ENCODE results near the gene SATB2.
A peak's percentile ranks its signal among the peaks of the same experiment; 100 is the strongest.

Gene SATB2

GRCh38 chr2:199471443-199472057 lies 13.8 kb upstream of the SATB2 start:
- Histone ChIP-seq H3K4me3 (ENCODE audit: low read length) (peak overlapping the region; percentile 34), H3K27ac (ENCODE audit: low read depth, low read length) (no peak overlapping the region), H3K27me3 (ENCODE audit: control insufficient read depth, insufficient read depth, low read length) (peaks cover 33% of the 10 kb centered on the region), H3K9ac (ENCODE audit: low read length) (no peak overlapping the region), H3K36me3 (ENCODE audit: control insufficient read depth, insufficient read depth, low read length) (no peaks in the 10 kb centered on the region), H3K4me1 (ENCODE audit: control insufficient read depth, insufficient read depth, low read length) (peaks cover 3% of the 10 kb centered on the region)

GRCh38 chr2:199470672-199471442 lies 13.1 kb upstream of the SATB2 start:
- Histone ChIP-seq H3K9ac (ENCODE audit: low read length) (no peak overlapping the region), H3K27me3 (ENCODE audit: control insufficient read depth, insufficient read depth, low read length) (peaks cover 38% of the 10 kb centered on the region), H3K27ac (ENCODE audit: low read depth, low read length) (no peak overlapping the region), H3K4me3 (ENCODE audit: low read length) (peak overlapping the region; percentile 58), H3K4me1 (ENCODE audit: control insufficient read depth, insufficient read depth, low read length) (peaks cover 3% of the 10 kb centered on the region), H3K36me3 (ENCODE audit: control insufficient read depth, insufficient read depth, low read length) (no peaks in the 10 kb centered on the region)

- Histone ChIP-seq H3K4me1 (ENCODE audit: control insufficient read depth, insufficient read depth, low read length) (peaks cover 3% of the 10 kb centered on the region), H3K36me3 (ENCODE audit: control insufficient read depth, insufficient read depth, low read length) (no peaks in the 10 kb centered on the region), H3K4me3 (ENCODE audit: low read length) (peak overlapping the region; percentile 58), H3K27me3 (ENCODE audit: control insufficient read depth, insufficient read depth, low read length) (peaks cover 38% of the 10 kb centered on the region), H3K9ac (ENCODE audit: low read length) (no peak overlapping the region), H3K27ac (ENCODE audit: low read depth, low read length) (no peak overlapping the region)
Measured at GRCh38 chr2:199470361-199470671, 12.6 kb upstream of the SATB2 start.

- Histone ChIP-seq H3K36me3 (ENCODE audit: control insufficient read depth, insufficient read depth, low read length) (no peaks in the 10 kb centered on the region), H3K27me3 (ENCODE audit: control insufficient read depth, insufficient read depth, low read length) (peaks cover 42% of the 10 kb centered on the region), H3K27ac (ENCODE audit: low read depth, low read length) (no peak overlapping the region), H3K4me3 (ENCODE audit: low read length) (peak overlapping the region; percentile 55), H3K4me1 (ENCODE audit: control insufficient read depth, insufficient read depth, low read length) (peaks cover 3% of the 10 kb centered on the region), H3K9ac (ENCODE audit: low read length) (no peak overlapping the region)
Measured at GRCh38 chr2:199469514-199470360, 12.0 kb upstream of the SATB2 start.

DNA sequence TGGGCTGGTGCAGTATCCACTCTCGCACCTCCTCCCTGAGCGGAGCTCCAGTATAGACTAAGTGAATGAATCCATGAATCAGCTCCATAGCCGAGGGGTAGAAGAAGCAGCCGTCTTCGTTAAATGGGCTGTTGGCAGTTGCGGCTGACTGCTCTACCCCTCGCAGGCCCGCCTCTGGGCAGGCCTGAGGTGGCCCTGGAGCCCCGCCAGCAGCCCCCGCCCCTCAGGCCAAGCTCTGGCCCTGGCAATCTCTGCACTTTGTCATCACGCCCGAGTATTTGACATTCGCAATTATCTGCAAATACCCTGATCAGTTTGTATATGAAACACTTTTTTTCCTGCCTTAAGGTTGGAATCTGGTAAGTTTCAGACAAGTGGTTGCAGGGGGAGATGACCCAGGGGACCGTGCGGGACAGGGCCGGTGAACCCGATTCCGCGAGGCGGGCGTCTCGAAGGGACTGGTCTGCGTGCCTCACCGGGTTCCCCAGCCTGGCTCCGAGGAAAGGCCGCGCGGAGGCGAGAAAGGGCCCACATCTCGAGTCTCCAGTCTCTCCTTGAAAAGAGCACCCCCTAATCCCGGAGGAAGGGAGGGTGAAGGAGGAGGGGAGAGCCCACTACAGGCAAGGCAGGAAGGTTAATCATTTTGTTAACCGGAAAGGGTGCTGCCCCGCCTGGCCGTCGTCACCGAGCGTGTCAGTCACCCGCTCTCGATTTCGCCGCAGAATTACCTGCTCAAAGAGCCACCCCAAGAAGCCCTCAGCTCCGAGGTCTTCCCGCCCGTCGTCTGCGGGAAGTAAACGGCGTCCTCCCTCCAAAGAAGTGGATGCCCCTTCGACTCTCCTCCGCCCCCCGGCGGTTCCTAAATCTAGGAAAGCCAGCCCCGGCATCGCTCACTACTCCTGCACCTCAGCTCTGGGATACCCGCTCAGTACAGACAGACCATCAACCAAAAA lies 11.1 kb upstream of the SATB2 start:
- no peak overlapping the region for H3K27ac ChIP-seq (ENCODE audit: low read depth, low read length)
- peaks cover 47% of the 10 kb centered on the region for H3K27me3 ChIP-seq (ENCODE audit: control insufficient read depth, insufficient read depth, low read length)
- H3K36me3 ChIP-seq (ENCODE audit: control insufficient read depth, insufficient read depth, low read length) = no peaks in the 10 kb centered on the region
- peaks cover 3% of the 10 kb centered on the region for H3K4me1 ChIP-seq (ENCODE audit: control insufficient read depth, insufficient read depth, low read length)
- H3K9ac ChIP-seq (ENCODE audit: low read length) = no peak overlapping the region
- peak overlapping the region; percentile 55 for H3K4me3 ChIP-seq (ENCODE audit: low read length)

DNA sequence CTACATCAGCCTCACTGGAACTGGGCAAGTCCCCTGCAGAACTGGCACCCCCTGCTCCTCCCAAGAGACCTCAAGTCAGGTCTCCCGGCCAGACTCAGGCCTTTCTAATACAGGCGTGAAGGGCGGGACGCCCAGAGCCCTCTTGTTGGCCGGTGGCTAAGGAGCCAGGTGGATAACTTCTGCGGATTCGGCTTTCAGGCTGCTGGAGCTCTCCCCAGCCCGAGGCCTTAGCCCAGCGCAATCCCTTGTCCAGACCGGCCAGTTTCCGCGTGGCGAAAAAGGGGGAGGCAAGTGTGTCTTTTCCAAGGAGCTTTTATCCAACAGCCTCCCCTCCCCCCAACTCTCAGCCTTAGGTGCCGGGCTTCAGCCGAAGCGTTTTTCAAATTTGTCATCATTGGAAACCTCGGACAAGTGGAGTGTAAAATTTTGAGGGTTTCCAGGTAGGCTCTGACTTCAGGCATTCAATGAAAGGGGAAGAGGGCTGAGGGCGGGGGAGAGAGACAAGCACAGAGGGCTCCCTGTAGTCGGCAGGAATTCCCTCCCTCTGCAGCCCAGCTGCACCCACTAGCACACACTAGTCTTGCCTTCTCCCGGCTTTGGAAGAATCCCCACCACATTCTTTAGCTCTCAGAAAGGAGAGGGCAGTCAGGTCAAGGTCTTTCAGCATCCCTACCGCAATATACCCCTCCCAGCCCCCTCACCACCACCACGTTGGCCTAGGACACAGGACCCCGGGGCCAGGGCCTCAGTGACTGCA lies 9.5 kb upstream of the SATB2 start:
- H3K4me3 ChIP-seq (ENCODE audit: low read length) = no peak overlapping the region
- H3K27ac ChIP-seq (ENCODE audit: low read depth, low read length) = no peak overlapping the region
- H3K36me3 ChIP-seq (ENCODE audit: control insufficient read depth, insufficient read depth, low read length) = no peaks in the 10 kb centered on the region
- no peak overlapping the region for H3K9ac ChIP-seq (ENCODE audit: low read length)
- H3K4me1 ChIP-seq (ENCODE audit: control insufficient read depth, insufficient read depth, low read length) = peaks cover 3% of the 10 kb centered on the region
- peaks cover 53% of the 10 kb centered on the region for H3K27me3 ChIP-seq (ENCODE audit: control insufficient read depth, insufficient read depth, low read length)

DNA sequence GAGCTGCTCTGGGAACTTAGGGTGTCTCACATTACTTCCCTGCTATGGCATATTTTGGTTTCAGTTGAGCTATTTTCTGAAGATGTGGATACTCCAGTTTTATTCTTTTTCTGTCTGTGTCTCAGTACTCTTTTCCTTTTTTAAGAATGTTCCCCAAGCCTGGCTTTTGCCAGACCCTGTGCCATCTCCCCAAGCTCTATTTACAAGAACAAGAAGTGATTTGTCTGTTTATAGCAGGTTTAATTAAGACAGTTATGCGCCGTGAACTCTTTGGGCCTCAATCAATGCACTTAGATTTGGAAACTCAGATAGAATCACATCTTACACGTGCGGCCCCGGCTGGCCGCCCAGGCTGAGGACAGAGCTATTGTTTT lies 8.9 kb upstream of the SATB2 start:
- Histone ChIP-seq H3K9ac (ENCODE audit: low read length) (no peak overlapping the region), H3K27me3 (ENCODE audit: control insufficient read depth, insufficient read depth, low read length) (peaks cover 57% of the 10 kb centered on the region), H3K4me1 (ENCODE audit: control insufficient read depth, insufficient read depth, low read length) (peaks cover 3% of the 10 kb centered on the region), H3K4me3 (ENCODE audit: low read length) (peak overlapping the region; percentile 10), H3K36me3 (ENCODE audit: control insufficient read depth, insufficient read depth, low read length) (no peaks in the 10 kb centered on the region), H3K27ac (ENCODE audit: low read depth, low read length) (no peak overlapping the region)

GRCh38 chr2:199465988-199466691 lies 8.4 kb upstream of the SATB2 start:
- H3K36me3 ChIP-seq (ENCODE audit: control insufficient read depth, insufficient read depth, low read length) = no peaks in the 10 kb centered on the region
- H3K4me3 ChIP-seq (ENCODE audit: low read length) = peak overlapping the region; percentile 10
- peaks cover 3% of the 10 kb centered on the region for H3K4me1 ChIP-seq (ENCODE audit: control insufficient read depth, insufficient read depth, low read length)
- no peak overlapping the region for H3K9ac ChIP-seq (ENCODE audit: low read length)
- H3K27me3 ChIP-seq (ENCODE audit: control insufficient read depth, insufficient read depth, low read length) = peaks cover 57% of the 10 kb centered on the region
- H3K27ac ChIP-seq (ENCODE audit: low read depth, low read length) = no peak overlapping the region

DNA sequence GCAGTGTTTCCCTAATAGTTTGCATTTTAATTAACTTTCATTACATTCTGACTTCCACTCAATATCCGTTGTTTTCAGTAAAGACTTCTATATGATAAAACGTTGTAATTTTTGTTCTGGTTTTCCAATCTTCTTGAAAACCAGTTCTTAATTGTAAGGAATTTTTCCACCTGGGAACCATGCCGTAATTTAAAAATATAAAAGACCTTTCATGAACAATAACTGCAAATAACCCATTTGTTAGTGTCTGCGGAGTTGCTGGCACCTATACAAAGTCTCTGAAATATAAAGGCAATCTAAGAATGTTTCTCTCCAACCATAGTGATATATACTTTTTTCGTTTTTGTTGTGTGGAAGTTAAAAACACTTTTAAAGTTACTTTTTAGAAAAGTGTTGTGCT lies 7.7 kb upstream of the SATB2 start:
- Histone ChIP-seq H3K4me1 (ENCODE audit: control insufficient read depth, insufficient read depth, low read length) (peaks cover 3% of the 10 kb centered on the region), H3K27ac (ENCODE audit: low read depth, low read length) (no peak overlapping the region), H3K36me3 (ENCODE audit: control insufficient read depth, insufficient read depth, low read length) (no peaks in the 10 kb centered on the region), H3K27me3 (ENCODE audit: control insufficient read depth, insufficient read depth, low read length) (peaks cover 52% of the 10 kb centered on the region), H3K9ac (ENCODE audit: low read length) (no peak overlapping the region), H3K4me3 (ENCODE audit: low read length) (no peak overlapping the region)

DNA sequence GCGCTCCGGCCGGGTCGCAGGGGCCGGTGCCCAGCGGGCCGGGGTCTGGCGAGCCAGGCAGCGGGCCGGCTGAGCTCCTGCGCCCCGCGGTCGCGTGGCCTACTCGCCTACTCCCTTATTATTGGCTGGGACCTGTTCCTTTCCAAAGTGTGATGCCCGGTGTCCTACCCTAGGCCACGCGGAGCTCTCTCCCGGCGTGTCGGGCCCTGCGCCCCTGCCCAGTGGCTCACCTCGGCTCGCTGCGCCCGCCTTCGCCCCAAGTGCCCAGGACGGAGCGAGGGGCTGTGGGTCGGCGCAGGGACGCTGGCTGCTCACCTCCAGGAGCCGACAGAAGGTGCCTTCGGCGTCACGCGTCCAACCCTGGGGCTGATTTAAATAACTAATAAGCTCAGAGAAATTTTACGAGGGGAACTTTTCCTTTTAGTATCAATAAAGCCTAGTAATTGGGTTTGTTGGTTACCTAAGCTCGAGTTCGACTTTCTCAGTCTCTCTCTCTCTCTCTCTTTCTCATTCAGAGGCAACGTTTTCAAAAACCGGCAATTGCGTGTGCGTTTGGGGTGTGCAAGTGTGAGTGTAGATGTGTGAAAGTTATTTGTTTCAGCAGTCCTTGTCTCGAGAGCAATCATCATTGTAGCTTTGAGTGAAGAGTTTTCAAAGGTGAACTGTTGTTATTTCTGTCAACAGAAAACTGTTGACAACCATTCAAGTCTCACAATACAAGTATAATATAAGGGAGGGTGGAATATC lies 7.0 kb upstream of the SATB2 start:
- H3K36me3 ChIP-seq (ENCODE audit: control insufficient read depth, insufficient read depth, low read length) = no peaks in the 10 kb centered on the region
- H3K27ac ChIP-seq (ENCODE audit: low read depth, low read length) = no peak overlapping the region
- peaks cover 3% of the 10 kb centered on the region for H3K4me1 ChIP-seq (ENCODE audit: control insufficient read depth, insufficient read depth, low read length)
- H3K4me3 ChIP-seq (ENCODE audit: low read length) = peak overlapping the region; percentile 59
- H3K9ac ChIP-seq (ENCODE audit: low read length) = peak overlapping the region; percentile 55
- peaks cover 54% of the 10 kb centered on the region for H3K27me3 ChIP-seq (ENCODE audit: control insufficient read depth, insufficient read depth, low read length)
